HG02852 (cell line): Measurements from ENCODE around the gene AP4B1.
A peak's percentile ranks its signal among the peaks of the same experiment; 100 is the strongest.

ENCODE experiments used
- ATAC-seq: cut with Tn5 transposase; IDR thresholded peaks from one replicate; pipeline ENCODE4 v1.9.1; 2021; ENCODE audit warnings: mild to moderate bottlenecking, moderate library complexity; ENCODE audit not compliant: unreplicated experiment

The AP4B1 gene

GRCh38 chr1:113930499-113931161 is 26.0 kb upstream of the AP4B1 start:
- ATAC-seq, result peak; percentile 27

- ATAC-seq, result peak; percentile 33
These were observed 25.3 kb upstream of the AP4B1 start for GRCh38 chr1:113929750-113930498.

- ATAC-seq, result peak; percentile 63
These were observed 24.5 kb upstream of the AP4B1 start, which contains the start of gene HIPK1 for GRCh38 chr1:113928941-113929749. HIPK1 (plus strand) TSS chr1:113929324.

- peak; percentile 26 for ATAC-seq
These were observed 23.8 kb upstream of the AP4B1 start for GRCh38 chr1:113928187-113928930.

GRCh38 chr1:113924473-113924872 is 19.9 kb upstream of the AP4B1 start:
- no peak for ATAC-seq

- ATAC-seq, result no peak
These were observed 18.4 kb upstream of the AP4B1 start for GRCh38 chr1:113922957-113923356.

- ATAC-seq, result no peak
These were observed 13.6 kb upstream of the AP4B1 start for GRCh38 chr1:113918243-113918642.

- ATAC-seq, result no peak
These were observed 12.9 kb upstream of the AP4B1 start for GRCh38 chr1:113917400-113918082.

GRCh38 chr1:113916974-113917373 is 12.4 kb upstream of the AP4B1 start:
- no peak for ATAC-seq

GRCh38 chr1:113913887-113914664 is 9.5 kb upstream of the AP4B1 start:
- ATAC-seq, result no peak

GRCh38 chr1:113913312-113913668 is 8.7 kb upstream of the AP4B1 start:
- no peak for ATAC-seq

- no peak for ATAC-seq
These were observed 8.2 kb upstream of the AP4B1 start for GRCh38 chr1:113912594-113913311.

GRCh38 chr1:113905435-113905861 is 849 bp upstream of the AP4B1 start:
- peak; percentile 3 for ATAC-seq

- peak; percentile 32 for ATAC-seq
These were observed 316 bp downstream of the AP4B1 start for GRCh38 chr1:113904293-113904673.

GRCh38 chr1:113903501-113904292 is 902 bp downstream of the AP4B1 start:
- no peak for ATAC-seq

- no peak for ATAC-seq
These were observed 3.4 kb downstream of the AP4B1 start for GRCh38 chr1:113901191-113901590.

- ATAC-seq, result no peak
These were observed 5.5 kb downstream of the AP4B1 start for GRCh38 chr1:113899111-113899510.

GRCh38 chr1:113898241-113898814 is 6.3 kb downstream of the AP4B1 start:
- no peak for ATAC-seq
